Activated naive CD4-positive, alpha-beta T cell treated with anti-CD3 and anti-CD28 coated beads, Interleukin-2, amount 50 U/mL, for 24 hours (primary cell): ENCODE data around the gene DCUN1D3.
A peak's percentile ranks its signal among the peaks of the same experiment; 100 is the strongest.

ENCODE experiments used
- H3K27ac Mint-ChIP-seq: one replicate; pipeline ENCODE4 v1.8.0; 2021; ENCODE audit warnings: mild to moderate bottlenecking, mixed read lengths
- H3K27me3 Mint-ChIP-seq: one replicate; pipeline ENCODE4 v1.8.0; 2021; ENCODE audit warnings: mixed read lengths
- H3K36me3 Mint-ChIP-seq: one replicate; pipeline ENCODE4 v1.8.0; 2021; ENCODE audit warnings: mixed read lengths
- H3K4me1 Mint-ChIP-seq: one replicate; pipeline ENCODE4 v1.8.0; 2021; ENCODE audit warnings: mixed read lengths
- H3K4me3 Mint-ChIP-seq: one replicate; pipeline ENCODE4 v1.8.0; 2021; ENCODE audit warnings: mild to moderate bottlenecking, mixed read lengths
- H3K9me3 Mint-ChIP-seq: one replicate; pipeline ENCODE4 v1.8.0; 2021; ENCODE audit warnings: mixed read lengths

The DCUN1D3 gene

DNA sequence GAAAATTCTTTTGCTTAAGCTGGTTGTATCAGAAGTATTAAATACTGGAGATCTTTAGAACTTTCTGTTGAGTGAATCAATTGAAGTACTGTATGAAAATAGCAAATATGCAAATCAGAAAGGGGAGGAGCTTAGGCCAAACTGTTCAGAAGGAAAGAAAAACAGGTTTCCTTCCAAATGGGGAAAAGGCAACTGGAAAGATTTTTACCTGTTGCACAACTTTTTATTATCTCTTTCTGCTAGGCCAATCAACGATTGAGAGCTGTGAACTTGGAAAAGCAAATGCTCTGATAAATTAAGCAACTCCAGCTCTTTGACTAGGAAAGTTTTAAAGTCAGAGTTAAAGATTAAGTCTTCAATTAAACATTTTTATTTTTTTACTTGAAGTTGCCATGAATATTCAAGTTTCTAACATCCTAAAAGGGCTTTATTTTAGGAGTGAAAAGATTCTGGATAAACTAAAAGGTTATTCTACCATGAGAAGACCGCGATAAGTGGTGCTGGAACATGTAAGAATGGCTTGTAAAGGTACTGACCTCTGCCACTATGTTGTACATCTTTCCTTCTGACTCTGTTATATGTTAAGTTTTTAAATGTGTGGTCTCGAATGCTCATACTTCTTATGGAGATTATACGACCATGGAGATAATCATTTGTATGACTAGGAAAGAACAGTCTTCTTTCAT is 16.5 kb downstream of the DCUN1D3 start:
- Mint-ChIP-seq H3K4me3 (no peak overlapping the region), H3K36me3 (peaks cover 6% of the 10 kb centered on the region), H3K27ac (no peak overlapping the region), H3K27me3 (no peaks in the 10 kb centered on the region), H3K9me3 (no peaks in the 10 kb centered on the region), H3K4me1 (peaks cover 32% of the 10 kb centered on the region)

DNA sequence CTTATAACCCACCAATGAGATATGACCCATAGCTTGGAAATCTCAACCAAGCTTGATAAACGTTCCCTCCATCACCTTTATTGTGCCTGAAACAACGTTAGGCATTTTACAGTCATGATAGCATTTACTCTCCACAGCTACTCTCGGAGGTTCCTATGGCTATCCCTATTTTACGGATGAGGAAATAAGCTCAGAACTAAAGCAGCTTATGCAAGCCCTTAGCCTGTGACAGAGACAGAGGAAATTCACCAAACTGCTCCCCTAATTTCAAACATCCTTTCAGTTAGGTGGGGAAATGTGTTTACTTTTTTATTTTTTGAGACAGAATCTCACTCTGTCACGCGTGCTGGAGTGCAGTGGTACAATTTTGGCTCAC is 18.7 kb downstream of the DCUN1D3 start:
- Mint-ChIP-seq H3K27me3 (no peaks in the 10 kb centered on the region), H3K36me3 (peaks cover 6% of the 10 kb centered on the region), H3K27ac (no peak overlapping the region), H3K4me1 (peaks cover 40% of the 10 kb centered on the region), H3K9me3 (no peaks in the 10 kb centered on the region), H3K4me3 (no peak overlapping the region)

DNA sequence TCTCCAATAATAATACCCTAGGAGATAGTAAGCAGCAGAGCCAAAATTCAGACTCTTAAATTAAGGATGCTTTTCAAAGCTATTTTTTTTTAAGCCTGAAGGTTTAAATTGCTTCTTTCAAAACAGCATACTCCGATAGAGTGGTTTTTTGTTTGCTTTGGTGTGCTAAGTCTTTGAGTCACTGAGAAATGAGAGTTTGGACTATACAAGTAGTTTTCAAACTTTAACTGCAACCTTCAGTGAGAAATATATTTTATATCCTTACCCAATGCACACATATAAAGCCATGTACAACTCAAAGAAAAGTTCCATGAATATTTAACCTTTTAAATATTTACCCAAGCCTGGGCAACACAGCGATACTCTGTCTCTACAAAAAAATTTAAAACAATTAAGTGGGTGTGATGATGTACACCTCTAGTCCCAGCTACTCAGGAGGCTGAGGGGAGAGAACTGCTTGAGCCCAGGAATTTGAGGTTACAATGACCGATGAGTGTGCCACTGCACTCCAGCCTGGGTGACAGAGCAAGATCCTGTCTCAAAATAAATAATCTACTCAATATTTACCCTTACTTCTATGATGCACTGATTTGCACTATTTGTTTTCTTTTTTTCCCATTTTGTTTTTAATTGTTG is 19.2 kb downstream of the DCUN1D3 start:
- Mint-ChIP-seq H3K27me3 (no peaks in the 10 kb centered on the region), H3K4me3 (no peak overlapping the region), H3K36me3 (peaks cover 2% of the 10 kb centered on the region), H3K9me3 (no peaks in the 10 kb centered on the region), H3K27ac (no peak overlapping the region), H3K4me1 (peaks cover 41% of the 10 kb centered on the region)

DNA sequence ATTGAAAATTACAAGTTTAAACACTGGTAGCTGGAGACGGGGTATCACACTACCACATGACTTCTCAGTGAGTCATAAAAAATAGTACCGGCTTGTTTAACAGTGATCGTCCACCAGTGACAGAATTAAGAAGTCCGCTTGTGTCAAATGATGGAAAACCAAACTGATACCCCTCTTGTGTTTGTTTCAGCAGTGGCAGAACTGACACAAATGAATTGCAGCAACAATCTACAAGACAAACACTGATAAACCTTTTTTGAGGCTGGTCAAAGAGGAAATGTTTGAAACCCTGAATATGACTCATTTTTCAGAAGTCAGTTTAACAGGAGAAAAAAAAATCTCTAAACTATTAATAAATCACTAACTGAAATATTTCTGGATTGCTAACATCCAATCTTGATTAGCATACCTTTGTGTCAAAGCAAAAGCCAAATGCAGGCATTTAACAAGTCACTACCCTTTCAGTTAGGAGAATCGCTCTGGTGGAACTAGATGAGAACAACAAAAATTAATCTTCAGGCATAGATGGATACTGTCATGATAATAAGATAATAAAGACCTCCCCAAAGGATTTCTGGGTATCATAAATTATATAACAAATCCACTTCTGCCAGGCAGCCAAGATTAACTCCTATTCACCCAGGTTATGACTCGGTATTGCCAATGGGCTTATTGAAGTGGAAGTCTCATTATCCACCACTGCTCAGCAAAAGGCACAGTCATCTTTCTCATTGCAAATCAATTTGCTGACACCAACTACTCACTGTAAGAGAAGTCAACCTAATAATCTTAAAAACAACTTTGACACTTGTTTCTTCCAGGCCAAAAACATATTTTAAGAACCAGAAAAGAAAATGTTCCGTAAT is 20.8 kb downstream of the DCUN1D3 start:
- no peak overlapping the region for H3K4me3 Mint-ChIP-seq
- no peaks in the 10 kb centered on the region for H3K27me3 Mint-ChIP-seq
- no peak overlapping the region for H3K27ac Mint-ChIP-seq
- peaks cover 2% of the 10 kb centered on the region for H3K36me3 Mint-ChIP-seq
- no peaks in the 10 kb centered on the region for H3K9me3 Mint-ChIP-seq
- H3K4me1 Mint-ChIP-seq = peaks cover 52% of the 10 kb centered on the region

DNA sequence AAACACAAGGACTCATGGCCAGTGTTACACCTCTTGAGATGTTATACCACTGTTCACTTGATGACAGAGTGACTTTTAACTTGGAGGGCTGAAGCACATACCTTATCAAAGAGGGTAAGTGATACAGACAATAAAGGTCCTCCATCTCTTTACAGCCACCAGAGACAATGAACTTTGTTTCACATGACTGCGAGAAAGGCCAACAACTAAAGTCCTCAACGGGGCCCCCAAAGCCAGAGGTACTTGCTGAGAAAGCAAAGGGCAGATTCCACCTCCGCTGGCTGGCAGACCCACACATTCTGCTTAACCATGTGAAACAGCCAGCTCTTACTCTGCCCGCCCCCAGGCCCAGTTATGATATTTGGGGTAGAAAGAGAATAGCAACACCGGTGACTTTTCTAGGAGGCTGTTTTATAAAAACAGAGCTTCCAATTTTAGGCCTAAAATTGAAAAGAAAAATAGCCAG is 21.4 kb downstream of the DCUN1D3 start:
- Mint-ChIP-seq H3K27me3 (no peaks in the 10 kb centered on the region), H3K9me3 (no peaks in the 10 kb centered on the region), H3K4me1 (peaks cover 52% of the 10 kb centered on the region), H3K4me3 (no peak overlapping the region), H3K36me3 (peaks cover 2% of the 10 kb centered on the region), H3K27ac (peak overlapping the region; percentile 23)

GRCh38 chr16:20875355-20875650 is 24.9 kb downstream of the DCUN1D3 start:
- peak overlapping the region; percentile 41 for H3K4me3 Mint-ChIP-seq
- peak overlapping the region; percentile 37 for H3K27ac Mint-ChIP-seq
- peaks cover 72% of the 10 kb centered on the region for H3K4me1 Mint-ChIP-seq
- no peaks in the 10 kb centered on the region for H3K9me3 Mint-ChIP-seq
- no peaks in the 10 kb centered on the region for H3K27me3 Mint-ChIP-seq
- H3K36me3 Mint-ChIP-seq = peaks cover 2% of the 10 kb centered on the region

GRCh38 chr16:20874088-20874581 is 26.0 kb downstream of the DCUN1D3 start:
- Mint-ChIP-seq H3K4me3 (peak overlapping the region; percentile 68), H3K4me1 (peaks cover 65% of the 10 kb centered on the region), H3K9me3 (no peaks in the 10 kb centered on the region), H3K36me3 (peaks cover 2% of the 10 kb centered on the region), H3K27me3 (no peaks in the 10 kb centered on the region), H3K27ac (peak overlapping the region; percentile 71)

DNA sequence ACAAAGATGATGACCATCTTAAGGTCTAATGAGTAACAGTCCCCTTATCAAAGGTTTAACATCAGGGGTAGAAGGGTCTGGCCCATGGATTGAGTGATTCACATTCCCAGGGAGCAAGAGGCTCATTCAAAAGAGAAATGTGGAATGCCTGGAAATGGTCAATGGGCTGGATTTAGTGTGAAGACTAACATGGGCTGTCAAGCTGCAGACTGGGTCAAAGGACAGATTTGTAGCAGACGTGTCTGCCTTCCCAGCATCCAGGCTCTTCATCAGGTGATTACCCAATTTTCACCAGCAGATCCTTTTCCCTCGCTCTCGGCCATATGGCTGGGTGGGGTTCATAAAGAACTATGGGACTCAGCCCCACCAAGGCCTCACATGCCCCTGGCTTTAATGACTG is 26.8 kb downstream of the DCUN1D3 start:
- Mint-ChIP-seq H3K36me3 (peaks cover 4% of the 10 kb centered on the region), H3K9me3 (no peaks in the 10 kb centered on the region), H3K27ac (peak overlapping the region; percentile 66), H3K4me3 (peak overlapping the region; percentile 68), H3K27me3 (no peaks in the 10 kb centered on the region), H3K4me1 (peaks cover 57% of the 10 kb centered on the region)

- H3K4me3 Mint-ChIP-seq = no peak overlapping the region
- peaks cover 55% of the 10 kb centered on the region for H3K4me1 Mint-ChIP-seq
- H3K27me3 Mint-ChIP-seq = no peaks in the 10 kb centered on the region
- H3K36me3 Mint-ChIP-seq = peaks cover 4% of the 10 kb centered on the region
- H3K27ac Mint-ChIP-seq = no peak overlapping the region
- H3K9me3 Mint-ChIP-seq = no peaks in the 10 kb centered on the region
These were observed 28.0 kb downstream of the DCUN1D3 start for GRCh38 chr16:20871941-20872815.

DNA sequence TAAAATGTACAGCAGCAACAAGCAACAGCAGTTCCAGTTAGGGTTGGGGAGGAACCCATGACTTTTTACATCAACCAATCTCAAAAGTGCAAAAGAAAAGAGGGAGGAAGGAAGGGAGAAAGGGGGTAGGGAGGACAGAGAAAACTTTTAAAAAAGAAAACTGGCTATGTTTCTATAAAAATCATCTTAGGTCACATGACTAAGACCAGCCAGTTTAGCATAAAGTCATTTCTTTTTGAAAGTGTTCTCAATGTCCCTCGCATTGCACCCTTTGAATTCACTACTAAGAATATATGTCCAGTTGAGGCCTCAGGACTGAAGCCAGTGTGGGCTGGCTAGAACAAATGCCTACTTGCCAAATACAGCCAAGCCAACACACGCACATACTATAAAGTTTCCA is 28.9 kb downstream of the DCUN1D3 start:
- H3K9me3 Mint-ChIP-seq = no peaks in the 10 kb centered on the region
- H3K27ac Mint-ChIP-seq = no peak overlapping the region
- peaks cover 59% of the 10 kb centered on the region for H3K4me1 Mint-ChIP-seq
- peaks cover 7% of the 10 kb centered on the region for H3K36me3 Mint-ChIP-seq
- no peaks in the 10 kb centered on the region for H3K27me3 Mint-ChIP-seq
- H3K4me3 Mint-ChIP-seq = no peak overlapping the region

GRCh38 chr16:20870122-20870820 is 29.9 kb downstream of the DCUN1D3 start:
- H3K36me3 Mint-ChIP-seq = peaks cover 7% of the 10 kb centered on the region
- no peaks in the 10 kb centered on the region for H3K27me3 Mint-ChIP-seq
- no peak overlapping the region for H3K4me3 Mint-ChIP-seq
- peaks cover 53% of the 10 kb centered on the region for H3K4me1 Mint-ChIP-seq
- H3K9me3 Mint-ChIP-seq = no peaks in the 10 kb centered on the region
- no peak overlapping the region for H3K27ac Mint-ChIP-seq

DNA sequence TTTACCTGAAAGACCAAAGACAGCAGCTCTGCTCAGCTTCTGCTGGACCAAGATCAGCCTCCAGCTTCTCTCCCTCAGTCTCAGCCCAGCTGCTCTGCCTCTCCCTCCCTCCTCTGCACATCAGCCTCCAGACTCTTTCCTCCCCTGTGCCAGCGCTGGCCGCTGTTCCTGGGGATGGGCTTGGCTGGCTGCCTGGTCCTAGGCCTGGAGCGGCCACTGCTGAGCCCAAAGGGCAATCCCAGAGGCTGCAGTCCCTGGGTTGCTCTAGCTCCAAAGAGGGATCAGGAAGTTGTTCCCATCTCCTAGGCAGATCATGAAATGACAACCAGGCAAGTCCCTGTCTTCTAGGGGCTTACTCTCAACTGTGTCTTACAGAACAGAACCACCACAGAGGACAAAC is 31.3 kb downstream of the DCUN1D3 start:
- no peak overlapping the region for H3K27ac Mint-ChIP-seq

GRCh38 chr16:20867585-20867984 is 32.6 kb downstream of the DCUN1D3 start:
- no peak overlapping the region for H3K4me3 Mint-ChIP-seq
- no peaks in the 10 kb centered on the region for H3K9me3 Mint-ChIP-seq
- no peak overlapping the region for H3K27ac Mint-ChIP-seq
- H3K4me1 Mint-ChIP-seq = peaks cover 39% of the 10 kb centered on the region
- H3K27me3 Mint-ChIP-seq = no peaks in the 10 kb centered on the region
- peaks cover 10% of the 10 kb centered on the region for H3K36me3 Mint-ChIP-seq

More for the DNA sequence above, 31.3 kb downstream of the DCUN1D3 start:
- Mint-ChIP-seq H3K9me3 (no peaks in the 10 kb centered on the region), H3K36me3 (peaks cover 10% of the 10 kb centered on the region), H3K4me1 (peaks cover 48% of the 10 kb centered on the region), H3K27me3 (no peaks in the 10 kb centered on the region), H3K4me3 (no peak overlapping the region)

DNA sequence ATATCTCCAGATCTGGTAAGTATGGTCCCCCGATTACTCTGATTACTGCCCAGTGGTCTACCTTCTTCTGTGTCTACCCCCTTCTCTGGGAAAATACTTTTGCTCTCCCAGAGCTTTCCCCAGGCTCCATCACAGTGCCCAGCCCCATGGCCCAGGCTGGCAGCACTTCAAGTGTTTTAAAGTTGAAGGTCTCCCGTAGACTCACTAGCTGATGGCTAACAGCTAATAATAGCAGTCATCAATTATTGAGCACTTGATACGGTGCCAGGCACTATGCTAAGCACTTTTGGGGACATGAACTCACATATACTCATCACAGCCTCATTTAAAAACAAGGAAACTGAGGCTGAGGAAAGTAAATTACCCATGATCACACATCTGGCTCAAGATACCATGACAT is 33.4 kb downstream of the DCUN1D3 start:
- Mint-ChIP-seq H3K27ac (no peak overlapping the region), H3K4me1 (peaks cover 31% of the 10 kb centered on the region), H3K9me3 (no peaks in the 10 kb centered on the region), H3K4me3 (no peak overlapping the region), H3K27me3 (no peaks in the 10 kb centered on the region), H3K36me3 (peaks cover 14% of the 10 kb centered on the region)
